ACC112 (cell line): Measurements from ENCODE around the gene MBTD1.
A peak's percentile ranks its signal among the peaks of the same experiment; 100 is the strongest.
"Not testable (repeated sequence)": the region's sequence is repeated elsewhere in the genome, so short reads cannot be mapped to it uniquely, and the experiment has no call there.

Experiments
- H2AFZ ChIP-seq: fragments of 200-600 bp; sonication (generic); one replicate; pipeline ENCODE4 v1.6.0; 2017; ENCODE audit warnings: antibody characterized with exemption, low read length; ENCODE audit not compliant: unreplicated experiment
- H3K27ac ChIP-seq: fragments of 200-600 bp; sonication (generic); 2 replicates; pipeline ENCODE4 v1.5.1; 2014; ENCODE audit warnings: low read depth, mild to moderate bottlenecking, antibody characterized with exemption, low read length, moderate library complexity
- H3K27me3 ChIP-seq: fragments of 200-600 bp; sonication (generic); 2 replicates; pipeline ENCODE4 v1.6.1; 2014; ENCODE audit warnings: mild to moderate bottlenecking, antibody characterized with exemption, low read length, moderate library complexity, mixed read lengths; ENCODE audit not compliant: insufficient read depth
- H3K36me3 ChIP-seq: fragments of 200-600 bp; sonication (generic); 2 replicates; pipeline ENCODE4 v1.6.1; 2016; ENCODE audit warnings: mild to moderate bottlenecking, antibody characterized with exemption, low read length, moderate library complexity, mixed read lengths; ENCODE audit not compliant: insufficient read depth
- H3K4me1 ChIP-seq: fragments of 200-600 bp; sonication (generic); one replicate; pipeline ENCODE4 v1.6.1; 2016; ENCODE audit warnings: low read length, mixed read lengths; ENCODE audit not compliant: insufficient read depth, unreplicated experiment, control insufficient read depth
- H3K4me3 ChIP-seq: fragments of 200-600 bp; sonication (generic); 2 replicates; pipeline ENCODE4 v1.5.1; 2014; ENCODE audit warnings: mild to moderate bottlenecking, low read depth, low read length
- H3K79me2 ChIP-seq: fragments of 200-600 bp; sonication (generic); one replicate; pipeline ENCODE4 v1.6.0; 2016; ENCODE audit warnings: low read length; ENCODE audit not compliant: control insufficient read depth, unreplicated experiment, insufficient read depth

The MBTD1 gene

DNA sequence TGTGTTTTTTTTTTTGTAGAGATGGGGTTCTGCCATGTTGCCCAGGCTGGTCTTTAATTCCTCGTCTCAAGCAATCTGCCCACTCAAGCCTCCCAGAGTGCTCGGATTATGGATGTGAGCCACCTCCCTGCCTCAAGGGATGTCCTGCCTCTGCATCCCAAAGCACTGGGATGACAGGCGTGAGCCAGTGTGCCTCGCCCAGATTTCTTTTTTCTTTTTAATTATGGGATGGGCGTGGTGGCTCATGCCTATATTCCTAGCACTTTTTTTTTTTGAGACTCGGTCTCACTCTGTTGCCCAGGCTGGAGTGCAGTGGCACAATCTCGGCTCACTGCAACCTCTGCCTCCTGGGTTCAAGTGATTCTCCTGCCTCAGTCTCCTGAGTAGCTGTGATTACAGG lies 34.3 kb downstream of the MBTD1 start:
- not testable (repeated sequence) for H3K4me3 ChIP-seq, H2AFZ ChIP-seq, H3K27me3 ChIP-seq, H3K79me2 ChIP-seq, H3K36me3 ChIP-seq, H3K27ac ChIP-seq
- H3K4me1 ChIP-seq: peaks cover 18% of the 10 kb centered on the region

DNA sequence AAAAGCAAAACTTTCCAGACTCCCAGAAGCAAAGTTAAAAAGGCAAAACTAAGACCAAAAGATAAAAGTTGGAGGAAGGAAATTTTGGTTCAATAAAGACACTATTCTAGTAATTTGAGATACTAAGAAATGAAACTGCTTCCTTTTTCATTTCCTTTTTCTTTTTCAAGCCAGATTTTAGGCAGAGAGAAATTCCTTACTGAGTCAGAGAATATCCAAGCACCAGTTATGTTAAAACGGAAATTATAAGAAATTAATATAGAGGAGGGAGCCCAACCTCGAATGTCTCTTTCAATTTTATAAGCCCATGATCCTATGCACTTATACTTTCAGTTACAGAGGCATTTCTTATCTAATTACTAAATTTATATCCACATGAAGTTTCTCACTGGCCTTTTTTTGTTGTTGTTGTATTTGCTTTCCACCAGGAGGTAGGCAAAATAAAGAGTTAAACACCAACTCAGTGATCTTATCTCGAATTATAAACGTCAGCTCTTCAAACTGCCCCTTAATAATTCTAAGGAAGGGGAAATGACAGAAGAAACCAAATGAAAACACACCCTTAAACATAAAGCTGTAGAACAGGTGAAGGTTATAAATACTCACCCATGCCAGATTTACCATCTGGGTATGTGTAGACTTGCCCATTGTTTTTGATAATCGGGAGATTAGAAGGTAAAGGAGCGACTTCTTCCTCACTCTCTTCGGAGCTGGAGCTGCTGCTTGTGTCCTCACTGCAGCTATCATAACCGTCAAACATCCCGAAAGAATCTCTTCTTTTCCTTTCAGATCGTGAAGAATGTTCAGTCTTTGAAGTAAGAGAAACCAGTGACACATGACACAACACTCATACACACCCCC lies 35.2 kb downstream of the MBTD1 start:
- Histone ChIP-seq H3K27me3 (no peaks in the 10 kb centered on the region), H3K4me1 (peaks cover 18% of the 10 kb centered on the region), H3K4me3 (peak overlapping the region; percentile 40), H2AFZ (no peak overlapping the region), H3K36me3 (peaks cover 12% of the 10 kb centered on the region), H3K79me2 (peaks cover 7% of the 10 kb centered on the region), H3K27ac (peak overlapping the region; percentile 42)

DNA sequence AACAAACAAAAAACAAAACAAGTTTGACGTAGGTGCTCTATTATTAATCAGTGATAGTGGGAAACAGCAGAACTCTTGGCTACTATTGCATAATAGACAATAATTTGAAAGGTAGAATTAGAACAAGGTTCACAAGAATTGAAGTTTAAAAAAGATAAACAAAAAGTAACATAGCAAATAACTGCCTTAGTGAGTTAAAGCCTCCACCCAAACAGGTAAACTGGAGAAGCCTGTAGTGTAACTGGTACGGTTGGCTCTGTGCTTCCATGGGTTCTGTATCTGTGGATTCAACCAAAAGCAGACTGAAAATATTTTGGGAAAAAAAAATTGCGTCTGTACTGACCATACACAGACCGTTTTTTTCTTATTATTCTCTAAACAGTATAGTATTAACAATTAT lies 38.5 kb downstream of the MBTD1 start:
- Histone ChIP-seq H3K36me3 (peaks cover 26% of the 10 kb centered on the region), H3K4me1 (peaks cover 12% of the 10 kb centered on the region), H2AFZ (no peak overlapping the region), H3K27ac (no peak overlapping the region), H3K27me3 (no peaks in the 10 kb centered on the region), H3K79me2 (no peaks in the 10 kb centered on the region), H3K4me3 (no peak overlapping the region)

DNA sequence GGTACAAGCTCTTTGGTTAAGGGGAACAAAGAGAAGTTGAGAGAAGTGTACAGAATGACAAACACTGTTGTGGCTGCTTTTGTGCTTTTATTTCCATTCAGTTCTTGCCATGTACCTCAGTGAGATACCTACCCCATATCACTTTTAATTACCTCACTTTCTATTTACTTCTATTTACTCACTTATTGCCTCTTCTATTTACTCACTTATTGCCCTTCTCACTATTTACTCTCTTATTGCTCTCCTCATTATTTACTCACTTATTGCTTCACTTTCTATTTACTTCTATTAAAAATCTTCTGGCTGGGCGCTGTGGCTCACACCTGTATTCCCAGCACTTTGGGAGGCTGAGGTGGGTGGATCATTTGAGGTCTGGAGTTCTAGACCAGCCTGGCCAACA lies 41.9 kb downstream of the MBTD1 start:
- H3K79me2 ChIP-seq: no peaks in the 10 kb centered on the region
- H3K4me1 ChIP-seq: no peaks in the 10 kb centered on the region
- H3K4me3 ChIP-seq: no peak overlapping the region
- H3K27ac ChIP-seq: no peak overlapping the region
- peaks cover 26% of the 10 kb centered on the region for H3K36me3 ChIP-seq
- no peaks in the 10 kb centered on the region for H3K27me3 ChIP-seq
- H2AFZ ChIP-seq: no peak overlapping the region

DNA sequence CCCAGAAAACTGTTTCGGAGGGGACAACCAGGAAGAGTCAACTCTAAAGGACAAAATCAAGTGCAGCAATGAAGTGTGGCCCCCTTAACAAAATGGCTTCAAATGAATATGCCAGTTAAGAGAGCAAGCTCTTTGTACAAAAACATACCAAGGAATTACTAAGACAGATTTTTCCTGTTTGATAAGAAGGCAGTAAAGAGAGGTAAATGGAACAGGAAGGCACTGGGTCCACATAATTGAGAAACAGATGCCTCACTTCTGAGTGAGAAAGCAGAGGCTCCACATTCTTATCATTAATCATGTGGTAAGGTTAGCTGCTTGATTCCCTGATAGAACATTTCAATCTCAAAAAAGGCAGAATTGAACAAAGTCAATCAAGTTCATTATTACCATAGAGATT lies 44.9 kb downstream of the MBTD1 start:
- Histone ChIP-seq H3K36me3 (peaks cover 16% of the 10 kb centered on the region), H3K4me1 (no peaks in the 10 kb centered on the region), H3K27me3 (no peaks in the 10 kb centered on the region), H3K27ac (no peak overlapping the region), H3K4me3 (no peak overlapping the region), H2AFZ (no peak overlapping the region), H3K79me2 (no peaks in the 10 kb centered on the region)

DNA sequence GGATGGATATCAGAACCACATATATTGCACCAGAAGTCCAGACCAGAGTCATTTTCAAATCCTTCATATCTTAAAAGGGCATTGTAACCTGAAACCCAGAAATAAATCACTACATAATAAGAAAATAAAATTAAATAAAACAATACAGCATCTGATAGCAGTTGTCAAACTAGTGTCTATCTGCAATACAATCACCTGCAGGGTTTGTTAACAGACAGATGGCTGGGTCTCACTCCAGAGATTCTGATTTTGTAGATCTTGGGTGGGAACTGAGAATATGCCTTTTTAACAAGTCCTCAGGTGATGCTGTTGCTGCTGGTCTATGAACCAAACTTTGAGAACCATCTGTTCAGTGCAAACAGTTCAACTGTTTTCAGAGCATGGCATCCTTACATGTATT lies 56.0 kb downstream of the MBTD1 start:
- Histone ChIP-seq H3K36me3 (peaks cover 37% of the 10 kb centered on the region), H3K27ac (no peak overlapping the region), H3K79me2 (no peaks in the 10 kb centered on the region), H3K4me3 (no peak overlapping the region), H2AFZ (no peak overlapping the region), H3K27me3 (no peaks in the 10 kb centered on the region), H3K4me1 (no peaks in the 10 kb centered on the region)

DNA sequence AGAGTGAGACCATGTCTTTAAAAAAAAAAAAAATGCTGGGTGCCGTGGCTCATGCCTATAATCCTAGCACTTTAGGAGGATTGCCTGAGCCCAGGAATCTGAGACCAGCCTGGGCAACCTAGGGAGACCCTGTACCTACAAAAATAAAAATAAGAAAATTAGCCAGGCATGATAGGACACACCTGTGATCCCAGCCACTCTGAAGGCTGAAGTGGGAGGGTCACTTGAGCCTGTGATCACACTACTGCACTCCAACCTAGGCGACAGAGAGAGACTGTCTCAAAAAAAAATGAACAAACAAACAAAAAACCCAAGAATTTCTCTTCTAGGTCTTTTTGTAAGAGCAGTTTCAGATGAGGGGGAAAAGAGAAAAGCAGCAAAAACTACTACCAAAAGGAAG lies 59.0 kb downstream of the MBTD1 start:
- Histone ChIP-seq H3K4me1 (no peaks in the 10 kb centered on the region), H3K36me3 (peaks cover 17% of the 10 kb centered on the region), H2AFZ (no peak overlapping the region), H3K27me3 (no peaks in the 10 kb centered on the region), H3K27ac (no peak overlapping the region), H3K79me2 (no peaks in the 10 kb centered on the region), H3K4me3 (no peak overlapping the region)

DNA sequence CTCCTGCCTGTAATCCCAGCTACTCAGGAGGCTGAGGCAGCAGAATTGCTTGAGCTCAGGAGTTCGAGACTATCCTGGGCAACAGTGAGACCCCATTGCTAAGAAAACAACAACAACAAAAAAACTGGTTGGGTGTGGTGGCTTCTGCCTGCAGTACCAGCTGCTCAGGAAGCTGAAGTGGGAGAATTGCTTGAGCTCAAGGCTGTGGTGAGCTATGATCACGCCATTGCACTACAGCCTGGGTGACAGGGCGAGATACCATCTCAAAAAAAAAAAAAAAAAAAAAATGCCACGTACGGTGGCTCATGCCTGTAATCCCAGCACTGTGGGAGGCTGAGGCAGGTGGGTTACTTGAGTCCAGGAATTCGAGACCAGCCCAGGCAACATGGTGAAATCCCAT lies 59.6 kb downstream of the MBTD1 start:
- Histone ChIP-seq H2AFZ (no peak overlapping the region), H3K27ac (no peak overlapping the region), H3K4me1 (no peaks in the 10 kb centered on the region), H3K4me3 (no peak overlapping the region), H3K79me2 (no peaks in the 10 kb centered on the region), H3K27me3 (no peaks in the 10 kb centered on the region), H3K36me3 (peaks cover 16% of the 10 kb centered on the region)

DNA sequence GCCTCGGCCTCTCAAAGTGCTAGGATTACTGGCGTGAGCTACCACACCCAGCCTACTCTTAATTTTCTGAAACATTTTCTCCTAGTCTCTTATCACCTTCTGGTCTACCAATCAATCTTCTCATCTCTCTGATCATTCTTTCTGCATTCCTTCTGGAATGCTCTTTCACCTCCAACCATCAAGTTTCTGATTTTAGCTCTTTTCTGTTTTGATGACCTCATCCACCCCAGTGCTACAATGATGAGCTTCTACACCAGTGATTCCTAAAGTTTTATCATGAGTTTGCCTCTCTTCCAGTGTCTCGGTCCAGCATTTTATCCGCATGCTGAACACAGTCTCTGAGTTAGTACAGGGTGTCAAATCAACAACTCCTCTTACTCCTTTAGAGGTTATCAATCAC lies 62.1 kb downstream of the MBTD1 start:
- H3K27me3 ChIP-seq: no peaks in the 10 kb centered on the region
- no peak overlapping the region for H3K4me3 ChIP-seq
- H3K36me3 ChIP-seq: peaks cover 14% of the 10 kb centered on the region
- no peak overlapping the region for H2AFZ ChIP-seq
- no peaks in the 10 kb centered on the region for H3K79me2 ChIP-seq
- H3K27ac ChIP-seq: no peak overlapping the region
- H3K4me1 ChIP-seq: no peaks in the 10 kb centered on the region

DNA sequence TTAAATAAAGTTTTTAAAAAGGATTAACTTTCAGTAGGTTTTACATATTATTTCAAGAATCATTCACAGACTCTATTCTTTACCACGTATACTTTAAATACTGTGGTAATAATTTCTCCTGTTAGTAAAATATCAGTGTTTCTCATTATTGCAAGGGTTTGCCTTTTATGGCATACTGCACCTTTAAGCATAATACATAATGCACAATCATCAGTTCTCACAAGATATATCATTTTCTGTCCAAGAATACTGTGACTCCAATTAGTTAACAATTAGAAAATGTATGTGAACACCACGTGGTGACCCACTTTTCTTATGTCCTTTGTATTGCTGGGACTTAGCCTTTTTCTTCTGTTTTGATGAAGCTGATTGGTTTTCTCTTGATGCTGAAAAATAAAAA lies 68.0 kb downstream of the MBTD1 start:
- Histone ChIP-seq H3K36me3 (peaks cover 16% of the 10 kb centered on the region), H2AFZ (no peak overlapping the region), H3K27me3 (no peaks in the 10 kb centered on the region), H3K4me3 (no peak overlapping the region), H3K4me1 (no peaks in the 10 kb centered on the region), H3K27ac (no peak overlapping the region), H3K79me2 (no peaks in the 10 kb centered on the region)

DNA sequence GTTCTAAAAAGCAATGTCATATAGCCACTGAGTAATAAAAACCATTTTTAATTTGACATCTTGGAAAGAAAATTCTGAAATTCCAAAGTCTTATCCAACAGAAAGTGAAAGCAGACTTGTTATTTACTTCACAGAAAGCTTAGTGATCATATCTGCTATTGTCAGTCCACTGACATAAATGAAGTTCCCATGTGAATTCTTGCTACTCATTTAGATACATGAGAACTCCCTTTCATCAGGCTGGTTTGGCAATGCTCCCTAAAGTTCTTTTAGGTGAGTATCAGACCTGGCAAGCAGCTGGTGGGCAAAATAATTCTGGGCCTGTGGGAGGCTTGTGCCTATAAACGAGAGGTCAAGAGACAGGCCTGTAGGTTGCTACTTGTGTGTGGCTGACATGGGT lies 70.2 kb downstream of the MBTD1 start:
- H3K27me3 ChIP-seq: no peaks in the 10 kb centered on the region
- no peak overlapping the region for H2AFZ ChIP-seq
- H3K4me3 ChIP-seq: no peak overlapping the region
- no peaks in the 10 kb centered on the region for H3K79me2 ChIP-seq
- peak overlapping the region; percentile 45; the same call in 1 of the 2 replicates for H3K27ac ChIP-seq
- H3K4me1 ChIP-seq: no peaks in the 10 kb centered on the region
- peaks cover 12% of the 10 kb centered on the region for H3K36me3 ChIP-seq
